Measurements from ENCODE around the gene MRPL52. TPM values are rescaled to one million over a fixed set of nuclear protein-coding genes. Genes with fewer than 3 reads are reported as not detected.
"Not testable (repeated sequence)": the region's sequence is repeated elsewhere in the genome, so short reads cannot be mapped to it uniquely, and the experiment has no call there.

Gene MRPL52
- total RNA-seq, 1 donor from 2014 or later: 71.7 TPM

- no peak for DNase-seq (ENCODE audit: low read depth, low spot score)
Observed at GRCh38 chr14:22837750-22838538, 8.3 kb downstream of the MRPL52 start.

- DNase-seq (ENCODE audit: low read depth, low spot score): no peak
Observed at GRCh38 chr14:22838631-22839041, 8.9 kb downstream of the MRPL52 start.

GRCh38 chr14:22839159-22839779 lies 9.6 kb downstream of the MRPL52 start:
- no peak for DNase-seq (ENCODE audit: low read depth, low spot score)

- DNase-seq (ENCODE audit: low read depth, low spot score): no peak
Observed at GRCh38 chr14:22841311-22841710, 11.6 kb downstream of the MRPL52 start.

- DNase-seq (ENCODE audit: low read depth, low spot score): no peak
Observed at GRCh38 chr14:22841769-22842168, 12.1 kb downstream of the MRPL52 start.

GRCh38 chr14:22842211-22843122 lies 12.8 kb downstream of the MRPL52 start:
- DNase-seq (ENCODE audit: low read depth, low spot score): no peak

- no peak for DNase-seq (ENCODE audit: low read depth, low spot score)
Observed at GRCh38 chr14:22843123-22843925, 13.6 kb downstream of the MRPL52 start.

- DNase-seq (ENCODE audit: low read depth, low spot score): no peak
Observed at GRCh38 chr14:22844221-22845102, 14.8 kb downstream of the MRPL52 start.

GRCh38 chr14:22845103-22845394 lies 15.4 kb downstream of the MRPL52 start:
- DNase-seq (ENCODE audit: low read depth, low spot score): no peak

GRCh38 chr14:22845821-22846625 lies 16.3 kb downstream of the MRPL52 start:
- DNase-seq (ENCODE audit: low read depth, low spot score): no peak

GRCh38 chr14:22846811-22847307 lies 17.2 kb downstream of the MRPL52 start:
- no peak for DNase-seq (ENCODE audit: low read depth, low spot score)

GRCh38 chr14:22847661-22848341 lies 18.1 kb downstream of the MRPL52 start:
- DNase-seq (ENCODE audit: low read depth, low spot score): no peak

GRCh38 chr14:22848351-22849164 lies 18.9 kb downstream of the MRPL52 start:
- peak; percentile 66 for DNase-seq (ENCODE audit: low read depth, low spot score)

- DNase-seq (ENCODE audit: low read depth, low spot score): no peak
Observed at GRCh38 chr14:22849212-22849819, 19.6 kb downstream of the MRPL52 start.

GRCh38 chr14:22850944-22851764 lies 21.5 kb downstream of the MRPL52 start:
- DNase-seq (ENCODE audit: low read depth, low spot score): peak; percentile 78

GRCh38 chr14:22852178-22852577 lies 22.5 kb downstream of the MRPL52 start:
- DNase-seq (ENCODE audit: low read depth, low spot score): not testable (repeated sequence)

- DNase-seq (ENCODE audit: low read depth, low spot score): no peak
Observed at GRCh38 chr14:22852599-22852939, 22.9 kb downstream of the MRPL52 start.
